Measurements from ENCODE around the gene RPS6KA2.

DNA sequence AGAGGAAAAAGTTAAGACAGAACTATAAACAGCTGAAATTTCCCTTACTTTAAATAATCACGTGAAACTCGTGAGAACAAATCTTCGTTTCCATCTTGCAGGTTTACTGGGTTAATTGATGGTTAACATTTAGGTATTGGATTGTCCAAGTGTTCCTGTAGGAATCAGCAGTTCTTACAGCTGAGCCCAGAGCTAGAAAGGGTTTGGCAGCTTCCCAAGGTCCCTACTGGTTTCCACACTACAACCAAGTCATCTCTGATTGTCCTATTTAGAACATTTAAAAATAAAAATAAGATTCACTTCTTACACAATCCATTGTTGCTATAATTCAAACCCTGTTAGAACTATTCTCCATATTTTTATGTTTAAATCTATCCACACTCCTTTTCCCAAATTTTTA lies 260.1 kb downstream of the RPS6KA2 start:
- TF ChIP-seq, protein P1, sequence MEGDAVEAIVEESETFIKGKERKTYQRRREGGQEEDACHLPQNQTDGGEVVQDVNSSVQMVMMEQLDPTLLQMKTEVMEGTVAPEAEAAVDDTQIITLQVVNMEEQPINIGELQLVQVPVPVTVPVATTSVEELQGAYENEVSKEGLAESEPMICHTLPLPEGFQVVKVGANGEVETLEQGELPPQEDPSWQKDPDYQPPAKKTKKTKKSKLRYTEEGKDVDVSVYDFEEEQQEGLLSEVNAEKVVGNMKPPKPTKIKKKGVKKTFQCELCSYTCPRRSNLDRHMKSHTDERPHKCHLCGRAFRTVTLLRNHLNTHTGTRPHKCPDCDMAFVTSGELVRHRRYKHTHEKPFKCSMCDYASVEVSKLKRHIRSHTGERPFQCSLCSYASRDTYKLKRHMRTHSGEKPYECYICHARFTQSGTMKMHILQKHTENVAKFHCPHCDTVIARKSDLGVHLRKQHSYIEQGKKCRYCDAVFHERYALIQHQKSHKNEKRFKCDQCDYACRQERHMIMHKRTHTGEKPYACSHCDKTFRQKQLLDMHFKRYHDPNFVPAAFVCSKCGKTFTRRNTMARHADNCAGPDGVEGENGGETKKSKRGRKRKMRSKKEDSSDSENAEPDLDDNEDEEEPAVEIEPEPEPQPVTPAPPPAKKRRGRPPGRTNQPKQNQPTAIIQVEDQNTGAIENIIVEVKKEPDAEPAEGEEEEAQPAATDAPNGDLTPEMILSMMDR (IDR thresholded peaks at IDR 0.05): no peak
- no peak for TF ChIP-seq EZH2 (IDR thresholded peaks at IDR 0.05; ENCODE audit: borderline replicate concordance, insufficient read depth, low read depth, low read length, poor library complexity, severe bottlenecking)

Data from B cell (primary cell).